WTC11 (cell line): ENCODE data around the gene SMYD4. TPM values are rescaled to one million over a fixed set of nuclear protein-coding genes. Genes with fewer than 3 reads are reported as not detected.

Experiments
- ATAC-seq: fragments of 200-7000 bp; cut with Tn5 transposase; 2 replicates; pipeline ENCODE4 v1.10.0; 2021; ENCODE audit warnings: mild to moderate bottlenecking, moderate library complexity
- CTCF ChIA-PET: fragments of 300-600 bp; sonication (Branson Sonifier 250); formaldehyde crosslinking; loops from one replicate; lab custom pipeline; 2021; ENCODE audit warnings: antibody characterized with exemption; lab: Charles Lee
- POLR2A ChIA-PET: fragments of 350-600 bp; sonication (Branson Sonifier 250); formaldehyde crosslinking; loops from one replicate; lab custom pipeline; 2021; ENCODE audit warnings: antibody characterized with exemption; lab: Charles Lee
- DNase-seq: peaks from one replicate; pipeline ENCODE4 v3.0.0; 2021; ENCODE audit warnings: low spot score
- H3K27ac Mint-ChIP-seq: 2 replicates; pipeline ENCODE4 v1.8.0; 2021; ENCODE audit warnings: mixed read lengths
- H3K27me3 Mint-ChIP-seq: 2 replicates; pipeline ENCODE4 v1.8.0; 2021; ENCODE audit warnings: low read depth, mild to moderate bottlenecking, moderate library complexity, mixed read lengths
- H3K36me3 Mint-ChIP-seq: 2 replicates; pipeline ENCODE4 v1.8.0; 2021; ENCODE audit warnings: mixed read lengths
- H3K4me1 Mint-ChIP-seq: 2 replicates; pipeline ENCODE4 v1.8.0; 2022; ENCODE audit warnings: mixed read lengths
- H3K4me3 Mint-ChIP-seq: 2 replicates; pipeline ENCODE4 v1.8.0; 2021; ENCODE audit warnings: mild to moderate bottlenecking, moderate library complexity, mixed read lengths
- H3K9me3 Mint-ChIP-seq: 2 replicates; pipeline ENCODE4 v1.8.0; 2021; ENCODE audit warnings: mixed read lengths
- CREB1 ChIP-seq: sonication (generic); formaldehyde crosslinking; IDR thresholded peaks from 2 replicates; pipeline ENCODE4 v1.8.0; 2023; ENCODE audit warnings: mild to moderate bottlenecking, missing genetic modification reagents
- ELF4 ChIP-seq: sonication (generic); formaldehyde crosslinking; IDR thresholded peaks from 2 replicates; pipeline ENCODE4 v1.8.1; 2022; ENCODE audit warnings: low read depth, mild to moderate bottlenecking, moderate library complexity, missing genetic modification reagents
- ESRRA ChIP-seq: sonication (generic); formaldehyde crosslinking; IDR thresholded peaks from 2 replicates; pipeline ENCODE4 v1.8.1; 2022; ENCODE audit warnings: mild to moderate bottlenecking, missing genetic modification reagents, borderline replicate concordance
- ETV6 ChIP-seq: sonication (generic); formaldehyde crosslinking; IDR thresholded peaks from 2 replicates; pipeline ENCODE4 v1.8.1; 2022; ENCODE audit warnings: mild to moderate bottlenecking, missing genetic modification reagents
- IRF1 ChIP-seq: sonication (generic); formaldehyde crosslinking; IDR thresholded peaks from 2 replicates; pipeline ENCODE4 v1.8.0; 2023; ENCODE audit warnings: missing genetic modification reagents
- KAT7 ChIP-seq: sonication (generic); formaldehyde crosslinking; IDR thresholded peaks from 2 replicates; pipeline ENCODE4 v1.8.1; 2023; ENCODE audit warnings: missing genetic modification reagents, mild to moderate bottlenecking, borderline replicate concordance
- MLX ChIP-seq: sonication (generic); formaldehyde crosslinking; IDR thresholded peaks from 2 replicates; pipeline ENCODE4 v1.8.1; 2023; ENCODE audit warnings: mild to moderate bottlenecking, missing genetic modification reagents, moderate library complexity
- NFYB ChIP-seq: sonication (generic); formaldehyde crosslinking; conservative IDR thresholded peaks from 2 replicates; pipeline ENCODE4 v1.8.0; 2022; ENCODE audit warnings: low read depth, missing genetic modification reagents
- SMAD3 ChIP-seq: sonication (generic); formaldehyde crosslinking; IDR thresholded peaks from 2 replicates; pipeline ENCODE4 v1.8.0; 2022; ENCODE audit warnings: missing genetic modification reagents, mild to moderate bottlenecking, borderline replicate concordance
- SMAD4 ChIP-seq: sonication (generic); formaldehyde crosslinking; IDR thresholded peaks from 2 replicates; pipeline ENCODE4 v1.8.0; 2022; ENCODE audit warnings: mild to moderate bottlenecking, missing genetic modification reagents
- SOX15 ChIP-seq: fragments of 250-450 bp; sonication (Bioruptor Pico); IDR thresholded peaks from 2 replicates; pipeline ENCODE4 v1.9.0; 2021; ENCODE audit warnings: mild to moderate bottlenecking
- TEAD1 ChIP-seq: sonication (generic); formaldehyde crosslinking; IDR thresholded peaks from 2 replicates; pipeline ENCODE4 v1.8.0; 2022; ENCODE audit warnings: mild to moderate bottlenecking, missing genetic modification reagents
- TP53 ChIP-seq: sonication (generic); formaldehyde crosslinking; IDR thresholded peaks from 2 replicates; pipeline ENCODE4 v1.8.1; 2023; ENCODE audit warnings: mild to moderate bottlenecking, missing genetic modification reagents
- ZNF121 ChIP-seq: sonication (generic); formaldehyde crosslinking; IDR thresholded peaks from 2 replicates; pipeline ENCODE4 v1.8.0; 2023; ENCODE audit warnings: missing genetic modification reagents
- ZNF281 ChIP-seq: sonication (generic); formaldehyde crosslinking; IDR thresholded peaks from 2 replicates; pipeline ENCODE4 v1.8.0; 2023; ENCODE audit warnings: mild to moderate bottlenecking, missing genetic modification reagents
- ZNF512 ChIP-seq: sonication (generic); formaldehyde crosslinking; IDR thresholded peaks from 2 replicates; pipeline ENCODE4 v1.8.1; 2022; ENCODE audit warnings: missing genetic modification reagents, borderline replicate concordance
- ZNF532 ChIP-seq: fragments of 250-450 bp; sonication (Bioruptor Pico); IDR thresholded peaks from 2 replicates; pipeline ENCODE4 v1.9.0; 2021; ENCODE audit warnings: mild to moderate bottlenecking, borderline replicate concordance
- ZSCAN18 ChIP-seq: fragments of 250-450 bp; sonication (Bioruptor Pico); IDR thresholded peaks from 2 replicates; pipeline ENCODE4 v2.1.2; 2022; ENCODE audit warnings: mild to moderate bottlenecking, moderate library complexity
- total RNA-seq: library from RNA; stranded (reverse); gene quantifications from 3 replicates; pipeline ENCODE4 v1.2.3, GENCODE V29; 2021

SMYD4 gene
- total RNA-seq, 1 experiment from 2014 or later: 24.1 TPM

- no peak for TF ChIP-seq ZSCAN18 (CRISPR knock-in tag)
- no peak for TF ChIP-seq TP53 (CRISPR knock-in tag)
- TF ChIP-seq KAT7 (CRISPR knock-in tag): no peak
- no peak for TF ChIP-seq ZNF532 (CRISPR knock-in tag)
- TF ChIP-seq SOX15 (CRISPR knock-in tag): no peak
- no peak for TF ChIP-seq MLX (CRISPR knock-in tag)
- no peak for TF ChIP-seq ZNF512 (CRISPR knock-in tag)
- no peak for TF ChIP-seq ELF4 (CRISPR knock-in tag)
These were observed 45.9 kb upstream of the SMYD4 start (continued) for GRCh38 chr17:1875597-1875996.

GRCh38 chr17:1873418-1873817 is 43.7 kb upstream of the SMYD4 start:
- Mint-ChIP-seq H3K4me1 (no peaks in the 10 kb centered on the region), H3K4me3 (no peak overlapping the region), H3K27ac (no peak overlapping the region), H3K9me3 (no peaks in the 10 kb centered on the region), H3K36me3 (peaks cover 47% of the 10 kb centered on the region), H3K27me3 (no peaks in the 10 kb centered on the region)
- ATAC-seq: no peak
- DNase-seq: no peak
- no peak for TF ChIP-seq IRF1 (CRISPR knock-in tag)
- POLR2A ChIA-PET: no interaction called here
- CTCF ChIA-PET: no interaction called here

- Mint-ChIP-seq H3K27ac (no peak overlapping the region; the same call in 1 of the 2 replicates), H3K4me1 (no peaks in the 10 kb centered on the region), H3K4me3 (no peak overlapping the region), H3K36me3 (peaks cover 44% of the 10 kb centered on the region), H3K27me3 (no peaks in the 10 kb centered on the region), H3K9me3 (no peaks in the 10 kb centered on the region)
- CTCF ChIA-PET: no interaction called here
- ATAC-seq (no peak), DNase-seq (no peak)
- POLR2A ChIA-PET: no interaction called here
- TF ChIP-seq SMAD4 (CRISPR knock-in tag) (no peak), IRF1 (CRISPR knock-in tag) (no peak), ESRRA (CRISPR knock-in tag) (no peak), NFYB (CRISPR knock-in tag) (no peak), TEAD1 (no peak), ZNF121 (CRISPR knock-in tag) (no peak), ETV6 (CRISPR knock-in tag) (no peak), CREB1 (CRISPR knock-in tag) (no peak), SMAD3 (CRISPR knock-in tag) (no peak), ZNF281 (no peak)
These were observed 43.3 kb upstream of the SMYD4 start for GRCh38 chr17:1872976-1873375.
